Panc1 (cell line): ENCODE data around the gene CSF3R.
A peak's percentile ranks its signal among the peaks of the same experiment; 100 is the strongest.

Experiments
- POLR2AphosphoS5 ChIP-seq: IDR thresholded peaks from 2 replicates; pipeline ENCODE4 v1.6.1; 2012; ENCODE audit warnings: mild to moderate bottlenecking, low read depth, low read length, moderate library complexity
- SIN3A ChIP-seq: IDR thresholded peaks from 2 replicates; pipeline ENCODE4 v1.6.1; 2012; ENCODE audit warnings: low read depth, mild to moderate bottlenecking, low read length, moderate library complexity, borderline replicate concordance; ENCODE audit not compliant: insufficient read depth
- TF ChIP-seq, protein P1 (sequence below): fragments of 450-650 bp; IDR thresholded peaks from 2 replicates; pipeline ENCODE4 v1.5.1; 2017; ENCODE audit warnings: mild to moderate bottlenecking

DNA sequence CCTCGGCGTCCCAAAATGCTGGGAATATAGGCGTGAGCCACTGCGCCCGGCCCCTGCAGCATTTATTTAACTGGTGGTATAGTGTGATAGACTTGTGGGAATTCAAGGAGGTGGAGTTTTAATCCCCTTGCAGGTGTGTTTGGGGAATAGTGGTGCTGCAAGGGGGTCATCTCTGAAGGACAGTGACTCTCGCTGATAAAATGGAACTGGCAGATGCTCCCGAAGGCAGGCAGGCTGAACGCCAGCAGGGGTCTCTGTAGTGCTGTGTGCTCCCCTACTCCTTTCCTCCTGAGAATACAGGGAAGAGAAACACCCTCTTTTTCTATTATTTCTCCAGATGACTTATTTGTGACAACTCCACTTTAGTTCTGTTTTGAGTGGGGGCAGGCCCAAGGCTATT lies 36.4 kb downstream of the CSF3R start:
- TF ChIP-seq POLR2AphosphoS5: no peak
- TF ChIP-seq, protein P1, sequence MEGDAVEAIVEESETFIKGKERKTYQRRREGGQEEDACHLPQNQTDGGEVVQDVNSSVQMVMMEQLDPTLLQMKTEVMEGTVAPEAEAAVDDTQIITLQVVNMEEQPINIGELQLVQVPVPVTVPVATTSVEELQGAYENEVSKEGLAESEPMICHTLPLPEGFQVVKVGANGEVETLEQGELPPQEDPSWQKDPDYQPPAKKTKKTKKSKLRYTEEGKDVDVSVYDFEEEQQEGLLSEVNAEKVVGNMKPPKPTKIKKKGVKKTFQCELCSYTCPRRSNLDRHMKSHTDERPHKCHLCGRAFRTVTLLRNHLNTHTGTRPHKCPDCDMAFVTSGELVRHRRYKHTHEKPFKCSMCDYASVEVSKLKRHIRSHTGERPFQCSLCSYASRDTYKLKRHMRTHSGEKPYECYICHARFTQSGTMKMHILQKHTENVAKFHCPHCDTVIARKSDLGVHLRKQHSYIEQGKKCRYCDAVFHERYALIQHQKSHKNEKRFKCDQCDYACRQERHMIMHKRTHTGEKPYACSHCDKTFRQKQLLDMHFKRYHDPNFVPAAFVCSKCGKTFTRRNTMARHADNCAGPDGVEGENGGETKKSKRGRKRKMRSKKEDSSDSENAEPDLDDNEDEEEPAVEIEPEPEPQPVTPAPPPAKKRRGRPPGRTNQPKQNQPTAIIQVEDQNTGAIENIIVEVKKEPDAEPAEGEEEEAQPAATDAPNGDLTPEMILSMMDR: peak; percentile 55
- TF ChIP-seq SIN3A: no peak
